NCI-H748 (cell line): Measurements from ENCODE around the gene HBA2.
A peak's percentile ranks its signal among the peaks of the same experiment; 100 is the strongest.
"Not testable (repeated sequence)": the region's sequence is repeated elsewhere in the genome, so short reads cannot be mapped to it uniquely, and the experiment has no call there.

Experiments used
- DNase-seq: peaks from one replicate; lab custom pipeline; 2025; ENCODE audit not compliant: unreplicated experiment; lab: John Stamatoyannopoulos, UW

HBA2 gene

DNA sequence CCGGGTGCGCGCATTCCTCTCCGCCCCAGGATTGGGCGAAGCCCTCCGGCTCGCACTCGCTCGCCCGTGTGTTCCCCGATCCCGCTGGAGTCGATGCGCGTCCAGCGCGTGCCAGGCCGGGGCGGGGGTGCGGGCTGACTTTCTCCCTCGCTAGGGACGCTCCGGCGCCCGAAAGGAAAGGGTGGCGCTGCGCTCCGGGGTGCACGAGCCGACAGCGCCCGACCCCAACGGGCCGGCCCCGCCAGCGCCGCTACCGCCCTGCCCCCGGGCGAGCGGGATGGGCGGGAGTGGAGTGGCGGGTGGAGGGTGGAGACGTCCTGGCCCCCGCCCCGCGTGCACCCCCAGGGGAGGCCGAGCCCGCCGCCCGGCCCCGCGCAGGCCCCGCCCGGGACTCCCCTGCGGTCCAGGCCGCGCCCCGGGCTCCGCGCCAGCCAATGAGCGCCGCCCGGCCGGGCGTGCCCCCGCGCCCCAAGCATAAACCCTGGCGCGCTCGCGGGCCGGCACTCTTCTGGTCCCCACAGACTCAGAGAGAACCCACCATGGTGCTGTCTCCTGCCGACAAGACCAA lies at the start of gene HBA2:
TSS of gene HBA2 (plus strand) at position 503 of the 568 bp plus-strand sequence. CDS start at position 540, 37 bp downstream.
- DNase-seq: not testable (repeated sequence)

DNA sequence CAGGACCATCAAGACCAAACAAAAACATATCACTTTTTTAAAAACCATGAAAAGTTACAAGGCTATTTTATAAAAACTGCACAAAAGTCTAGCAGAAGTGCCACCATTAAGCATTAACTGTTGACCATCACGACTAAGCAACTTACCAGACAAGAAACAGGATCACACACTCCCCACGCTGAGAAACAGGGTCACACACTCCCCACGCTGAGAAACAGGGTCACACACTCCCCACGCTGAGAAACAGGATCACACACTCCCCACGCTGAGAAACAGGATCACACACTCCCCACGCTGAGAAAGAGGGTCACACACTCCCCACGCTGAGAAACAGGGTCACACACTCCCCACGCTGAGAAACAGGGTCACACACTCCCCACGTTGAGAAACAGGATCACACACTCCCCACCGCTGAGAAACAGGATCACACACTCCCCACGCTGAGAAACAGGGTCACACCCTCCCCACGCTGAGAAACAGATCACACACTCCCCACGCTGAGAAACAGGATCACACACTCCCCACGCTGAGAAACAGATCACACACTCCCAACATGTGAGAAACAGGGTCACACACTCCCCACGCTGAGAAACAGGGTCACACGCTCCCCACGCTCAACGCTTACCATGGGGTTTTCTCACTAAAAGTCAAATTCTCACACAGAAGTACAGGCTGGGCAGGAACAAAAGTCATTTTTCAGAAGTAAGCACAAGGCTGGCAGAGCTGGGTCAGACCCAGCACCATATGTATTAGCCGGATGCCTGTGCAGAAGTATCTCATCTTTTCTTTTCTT lies 48.9 kb upstream of the HBA2 start:
- DNase-seq: not testable (repeated sequence)

DNA sequence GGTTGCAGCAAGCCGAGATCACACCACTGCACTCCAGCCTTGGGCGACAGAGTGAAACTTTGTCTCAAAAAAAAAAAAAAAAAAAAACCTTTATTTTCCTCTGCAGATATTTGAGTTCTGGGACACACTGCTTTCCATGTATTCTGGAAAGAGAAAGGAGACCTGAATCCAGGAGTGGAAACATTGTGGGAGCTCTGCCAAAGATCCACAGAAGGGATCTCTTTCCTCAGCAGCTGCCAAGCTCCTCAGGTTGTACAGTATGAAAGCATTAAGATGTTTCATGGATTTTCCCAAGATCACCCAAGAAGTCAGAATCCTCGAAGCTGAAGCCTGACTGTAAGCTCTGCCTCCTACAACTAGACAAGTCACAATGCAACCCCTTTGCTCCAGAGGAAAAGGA lies 47.7 kb upstream of the HBA2 start:
- no peak for DNase-seq

DNA sequence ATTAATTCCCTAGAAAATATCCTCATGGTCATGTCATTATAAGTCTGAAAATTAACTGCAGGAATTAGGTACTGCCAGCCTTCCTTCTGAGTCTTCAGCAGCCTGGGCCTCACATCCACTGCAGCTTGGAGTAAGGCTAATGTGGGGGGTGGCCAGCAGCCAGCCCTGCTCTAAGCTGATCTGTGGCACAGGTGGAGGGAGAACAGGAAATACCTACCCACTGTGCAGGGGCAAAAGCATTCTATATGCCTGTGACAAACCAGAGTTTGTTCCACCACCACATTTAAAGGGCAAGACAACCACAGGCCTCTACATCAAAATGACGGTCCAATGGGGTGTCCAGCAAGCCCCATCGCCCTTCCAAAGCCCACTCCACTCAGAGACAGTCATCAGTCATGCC lies 43.6 kb upstream of the HBA2 start:
- DNase-seq: no peak

DNA sequence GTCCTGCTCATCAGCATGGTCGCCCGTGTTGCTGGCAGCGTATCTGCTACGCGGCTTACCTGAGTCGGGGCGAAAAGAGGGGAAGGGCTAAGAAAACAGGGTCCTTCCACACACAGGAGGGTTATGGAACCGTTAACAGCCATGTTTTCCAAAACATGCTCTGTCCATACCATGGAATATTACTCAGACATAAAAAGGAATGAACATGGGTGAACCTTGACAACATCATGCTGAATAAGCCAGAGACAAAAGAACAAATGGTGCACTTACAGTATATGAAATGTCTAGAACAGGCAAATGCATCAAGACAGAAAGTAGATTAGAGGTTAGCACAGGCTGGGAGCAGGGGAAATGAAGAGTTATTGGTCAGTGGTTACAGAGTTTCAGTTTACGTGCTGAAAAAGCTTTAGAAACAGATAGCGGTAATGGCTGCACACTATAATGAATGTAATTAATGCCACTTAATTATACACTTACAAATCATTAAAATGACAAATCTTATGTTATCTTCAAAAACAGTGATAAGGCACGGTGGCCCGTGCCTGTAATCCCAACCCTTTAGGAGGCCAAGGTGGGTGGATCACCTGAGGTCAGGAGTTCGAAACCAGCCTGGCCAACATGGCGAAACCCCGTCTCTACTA lies 42.0 kb upstream of the HBA2 start:
- no peak for DNase-seq

DNA sequence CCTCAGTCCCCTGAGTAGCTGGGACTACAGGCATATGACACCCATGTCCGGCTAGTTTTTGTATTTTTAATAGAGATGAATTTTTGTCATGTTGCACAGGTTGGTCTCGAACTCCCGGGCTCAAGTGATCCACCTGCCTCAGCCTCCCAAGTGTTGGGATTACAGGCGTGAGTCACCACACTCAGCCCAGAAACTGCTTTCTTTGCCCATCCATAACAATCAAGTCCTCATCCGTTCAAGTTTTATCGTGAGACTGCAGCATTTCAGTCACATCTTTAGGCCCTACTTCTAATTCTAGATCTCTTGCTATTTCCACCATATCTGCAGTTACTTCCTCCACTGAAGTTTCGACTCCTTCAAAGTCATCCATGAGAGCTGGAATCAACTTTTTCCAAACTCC lies 40.6 kb upstream of the HBA2 start:
- no peak for DNase-seq

DNA sequence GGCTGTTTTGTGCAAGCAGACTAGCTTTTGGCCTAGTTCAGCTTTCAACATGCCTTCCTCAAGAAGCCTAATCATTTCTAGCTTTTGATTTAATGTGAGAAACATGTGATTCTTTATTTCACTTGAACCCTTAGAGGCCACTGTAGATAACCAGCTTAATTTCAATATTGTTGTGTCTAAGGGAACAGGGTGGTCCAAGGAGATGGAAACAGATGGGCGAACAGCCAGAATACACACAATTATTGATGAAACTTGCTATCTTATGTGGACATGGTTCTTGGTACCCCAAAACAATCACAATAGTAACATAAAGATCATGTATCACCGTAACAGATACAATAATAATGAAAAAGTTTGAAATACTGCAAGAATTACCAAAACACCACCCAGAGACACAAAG lies 39.0 kb upstream of the HBA2 start:
- DNase-seq: no peak

DNA sequence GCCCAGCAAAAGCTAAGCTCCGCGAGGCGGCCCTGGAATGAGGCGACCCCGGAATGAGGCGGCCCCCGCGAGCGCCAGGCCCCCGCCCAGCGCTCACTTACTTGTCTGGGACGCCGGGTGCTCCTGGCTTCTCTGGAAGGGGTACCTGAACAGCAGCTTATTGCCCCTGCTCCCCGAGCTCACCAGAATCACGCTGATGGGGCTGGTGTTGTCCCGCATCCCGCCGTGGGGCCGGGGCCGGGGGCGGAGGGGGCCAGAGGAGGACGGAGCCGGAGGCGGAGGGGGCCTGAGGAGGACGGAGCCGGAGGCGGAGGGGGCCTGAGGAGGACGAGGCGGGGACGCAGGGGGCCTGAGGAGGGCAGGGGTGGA lies 34.6 kb upstream of the HBA2 start:
- peak; percentile 21 for DNase-seq

DNA sequence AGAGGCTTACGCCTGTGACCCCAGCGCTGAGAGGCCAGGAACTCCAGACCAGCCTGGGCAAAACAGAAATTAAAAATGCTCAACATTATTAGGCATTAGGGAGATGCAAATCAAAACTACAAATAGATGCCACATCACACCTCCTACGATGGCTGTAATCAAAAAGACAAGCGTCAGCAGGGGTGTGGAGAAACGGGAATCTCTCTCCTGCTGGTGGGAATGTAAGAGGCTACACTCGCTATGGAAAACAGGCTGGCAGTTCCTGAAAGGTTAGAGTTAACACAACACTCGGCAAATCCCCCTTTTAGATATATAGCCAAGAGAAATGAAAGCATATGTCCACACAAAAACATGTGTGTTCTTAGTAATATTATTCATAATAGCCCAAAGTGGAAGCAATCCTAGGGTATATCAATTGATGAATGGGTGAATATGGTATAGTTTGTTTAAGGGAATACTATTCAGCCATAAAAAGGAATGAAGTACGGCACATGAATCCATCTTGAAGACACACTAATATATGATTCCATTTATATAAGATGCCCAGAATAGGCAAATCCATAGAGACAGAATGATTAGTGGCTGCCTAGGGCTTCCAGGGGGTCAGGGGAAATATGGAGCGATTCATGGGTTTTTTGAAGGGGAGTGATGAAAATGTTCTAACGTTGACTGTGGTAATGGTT lies 32.4 kb upstream of the HBA2 start:
- DNase-seq: no peak

DNA sequence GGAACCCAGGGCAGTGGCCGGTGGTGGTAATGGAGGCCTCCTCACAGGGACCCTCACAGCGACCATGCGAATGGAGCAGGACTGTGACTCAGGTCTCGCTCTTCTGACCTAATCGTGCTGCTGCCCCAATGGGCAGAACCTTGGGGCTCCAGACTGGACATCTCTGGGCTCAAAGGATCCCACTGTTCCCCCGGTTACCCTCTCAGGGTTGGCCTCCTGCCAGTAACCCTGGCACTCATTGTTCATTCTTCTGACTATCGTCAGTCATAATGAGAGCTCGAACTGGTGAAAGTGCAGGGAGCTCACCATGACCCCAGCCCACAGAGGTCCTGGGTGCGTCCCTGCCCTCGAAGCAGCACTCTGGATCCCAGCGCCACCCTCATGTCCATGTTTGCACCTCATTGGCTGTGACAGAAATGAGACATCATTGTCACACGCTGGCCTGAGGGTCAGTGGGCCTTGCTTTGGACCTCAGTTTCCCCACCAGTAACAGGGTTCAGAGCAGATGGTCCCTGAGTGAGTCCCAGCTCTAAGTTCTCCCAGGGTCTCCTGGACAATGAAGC lies 30.2 kb upstream of the HBA2 start:
- DNase-seq: no peak

DNA sequence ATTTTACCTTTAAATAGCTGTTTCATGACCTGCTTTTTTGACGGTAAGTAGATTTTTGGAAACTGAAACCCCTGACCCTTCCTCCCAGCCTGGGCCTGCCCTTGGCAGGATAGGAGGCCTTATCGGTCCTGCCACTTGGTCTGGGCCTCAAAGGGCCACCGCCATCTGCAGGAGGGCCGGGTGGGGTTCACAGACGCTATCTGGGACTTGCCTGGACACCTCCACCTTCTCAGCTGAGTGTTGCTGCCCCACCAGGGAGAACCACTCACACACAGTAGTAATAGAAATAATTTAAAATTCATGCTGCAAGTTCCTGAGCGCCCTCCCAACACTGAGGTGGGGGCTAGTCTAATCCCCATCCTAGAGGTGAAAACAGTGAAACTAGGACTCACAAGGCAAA lies 29.6 kb upstream of the HBA2 start:
- no peak for DNase-seq

DNA sequence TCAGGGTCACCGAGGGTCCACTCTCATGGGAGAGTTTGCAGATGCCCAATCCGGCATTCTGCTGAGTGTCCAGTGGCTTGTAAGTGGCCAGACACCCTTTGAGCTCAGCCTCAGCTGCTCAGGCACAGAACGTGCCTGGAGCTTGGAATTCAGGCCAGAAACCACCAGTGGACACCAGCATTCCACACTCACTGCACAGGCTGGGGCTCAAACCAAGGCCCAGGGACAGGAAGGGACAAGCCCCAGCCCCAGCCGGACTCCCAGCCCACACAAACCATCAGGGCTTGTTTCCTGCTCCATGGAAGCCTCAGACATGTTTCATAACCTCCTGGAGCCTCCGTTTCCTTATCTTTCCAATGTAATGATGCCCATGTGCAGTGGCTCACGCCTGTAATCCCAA lies 29.2 kb upstream of the HBA2 start:
- DNase-seq: no peak

DNA sequence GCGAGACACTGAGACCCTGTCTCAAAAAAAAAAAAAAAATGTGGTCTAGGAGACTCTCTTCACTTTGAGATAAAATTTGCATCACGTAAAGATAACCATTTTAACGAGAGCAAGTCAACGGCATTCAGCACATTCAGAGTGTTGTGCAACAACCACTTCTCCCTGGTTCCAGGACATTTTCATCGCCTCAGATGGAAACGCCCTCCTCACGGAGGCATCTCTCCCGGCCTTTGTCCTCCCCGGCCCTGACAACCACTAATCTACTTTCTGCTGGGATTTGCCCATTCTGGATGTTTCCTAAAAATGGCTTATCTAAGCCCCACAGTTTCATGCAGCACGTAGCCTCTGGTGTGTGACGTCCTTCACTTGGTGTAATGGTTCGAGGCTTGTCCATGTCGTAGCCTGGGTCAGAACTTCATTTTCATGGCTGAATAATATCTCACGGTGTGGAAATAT lies 27.9 kb upstream of the HBA2 start:
- no peak for DNase-seq

DNA sequence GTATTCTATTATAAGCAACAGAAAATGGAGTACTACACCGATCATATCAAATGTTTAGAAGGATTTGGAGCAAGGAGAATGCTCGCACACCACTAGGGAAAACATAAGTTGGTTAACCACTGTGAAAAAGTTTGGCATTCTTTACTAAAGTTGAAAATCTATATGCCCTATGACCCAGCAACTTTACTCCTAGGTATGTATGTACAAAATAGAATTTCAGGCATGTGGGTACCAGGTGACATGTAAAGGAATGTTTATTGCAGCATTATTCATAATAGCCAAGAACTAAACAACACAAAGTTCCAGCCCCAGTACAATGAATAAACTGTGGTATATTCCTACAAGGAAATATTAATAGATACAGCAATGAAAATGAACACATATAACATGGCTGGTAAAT lies 26.0 kb upstream of the HBA2 start:
- DNase-seq: no peak

DNA sequence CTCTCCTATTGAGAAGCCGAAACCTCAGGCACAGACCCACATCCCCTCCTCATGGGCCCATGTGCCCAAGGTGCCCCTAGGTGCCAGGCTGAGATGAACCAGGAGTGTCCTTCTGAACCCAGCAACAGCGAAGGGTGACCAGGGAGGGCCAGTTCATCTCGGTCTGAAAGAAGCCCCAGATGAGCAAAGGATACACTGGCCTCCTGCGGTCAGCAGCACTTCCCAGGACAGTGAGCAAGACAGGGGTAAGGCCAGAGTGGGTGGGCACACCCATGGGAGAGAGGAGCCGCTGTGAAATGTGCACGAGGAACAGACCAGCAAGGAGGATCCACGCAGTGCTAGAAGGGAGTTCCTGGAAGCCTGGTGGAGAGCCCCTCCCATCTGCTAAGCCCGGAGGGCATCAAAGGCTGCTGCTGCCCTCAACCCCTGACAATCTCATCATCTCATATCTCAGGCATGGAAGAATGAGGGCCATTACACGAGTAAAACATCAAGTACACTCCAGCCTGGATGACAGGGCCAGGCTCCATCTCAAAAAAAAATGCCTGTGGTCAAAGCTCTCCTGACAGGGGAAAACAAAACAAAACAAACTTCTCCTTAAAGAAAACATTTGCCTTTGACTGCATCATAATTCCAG lies 23.5 kb upstream of the HBA2 start:
- DNase-seq: no peak

DNA sequence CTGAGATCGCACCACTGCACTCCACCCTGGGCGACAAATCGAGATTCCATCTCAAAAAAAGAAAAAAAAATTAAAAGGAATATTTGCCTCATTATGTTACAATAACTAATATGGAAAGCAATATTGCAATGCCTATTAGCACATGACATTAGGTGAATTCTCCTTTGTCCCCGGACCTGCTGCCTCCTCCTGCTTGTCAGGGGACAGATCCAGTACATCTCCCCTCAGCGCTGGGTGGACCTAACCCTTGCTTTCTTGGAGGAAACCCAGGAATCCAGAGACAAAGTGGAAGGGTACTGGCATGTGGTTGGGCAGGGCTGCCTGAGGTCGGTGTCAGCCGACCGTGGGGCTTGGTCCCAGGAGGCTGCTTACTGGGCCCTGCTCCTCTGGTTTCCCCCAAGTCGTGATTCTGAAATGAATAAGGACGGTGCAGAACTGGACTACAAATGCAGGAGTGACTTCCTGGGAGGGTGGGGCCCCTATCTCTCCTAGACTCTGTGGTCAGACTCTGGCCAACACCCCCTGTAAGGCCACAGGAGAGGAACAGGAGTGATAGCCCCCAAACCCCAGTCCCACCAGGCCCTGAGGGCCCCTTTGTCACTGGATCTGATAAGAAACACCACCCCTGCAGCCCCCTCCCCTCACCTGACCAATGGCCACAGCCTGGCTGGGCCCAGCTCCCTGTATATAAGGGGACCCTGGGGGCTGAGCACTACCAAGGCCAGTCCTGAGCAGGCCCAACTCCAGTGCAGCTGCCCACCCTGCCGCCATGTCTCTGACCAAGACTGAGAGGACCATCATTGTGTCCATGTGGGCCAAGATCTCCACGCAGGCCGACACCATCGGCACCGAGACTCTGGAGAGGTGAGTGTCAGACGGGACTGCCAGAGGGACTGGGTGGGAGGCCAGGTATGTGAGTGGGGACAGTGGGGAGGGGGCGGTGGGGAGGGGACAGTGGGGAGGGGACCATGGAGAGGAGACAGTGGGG lies 20.2 kb upstream of the HBA2 start, which contains the start of gene HBZ:
TSS of gene HBZ (plus strand) at position 504 of the 988 bp plus-strand sequence. CDS start at position 770, 266 bp downstream.
- DNase-seq: no peak

DNA sequence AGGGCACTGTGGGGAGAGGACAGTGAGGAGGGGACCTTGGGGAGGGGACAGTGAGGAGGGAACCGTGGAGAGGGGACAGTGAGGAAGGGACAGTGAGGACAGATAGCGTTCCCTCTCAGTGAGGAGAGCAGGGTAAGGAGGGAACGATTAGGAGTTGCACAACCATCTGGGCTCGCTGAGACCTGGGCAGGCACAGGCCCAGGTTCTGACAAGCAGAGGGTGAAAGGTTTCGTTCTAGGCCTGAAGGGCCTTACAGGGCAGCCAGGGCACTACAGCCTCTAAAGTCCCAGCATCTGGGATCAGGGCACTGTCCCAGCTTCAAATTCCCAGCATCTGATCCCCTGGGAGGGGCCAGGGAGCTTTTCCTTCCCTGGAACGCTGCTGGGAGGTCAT lies 19.6 kb upstream of the HBA2 start:
- DNase-seq: not testable (repeated sequence)

DNA sequence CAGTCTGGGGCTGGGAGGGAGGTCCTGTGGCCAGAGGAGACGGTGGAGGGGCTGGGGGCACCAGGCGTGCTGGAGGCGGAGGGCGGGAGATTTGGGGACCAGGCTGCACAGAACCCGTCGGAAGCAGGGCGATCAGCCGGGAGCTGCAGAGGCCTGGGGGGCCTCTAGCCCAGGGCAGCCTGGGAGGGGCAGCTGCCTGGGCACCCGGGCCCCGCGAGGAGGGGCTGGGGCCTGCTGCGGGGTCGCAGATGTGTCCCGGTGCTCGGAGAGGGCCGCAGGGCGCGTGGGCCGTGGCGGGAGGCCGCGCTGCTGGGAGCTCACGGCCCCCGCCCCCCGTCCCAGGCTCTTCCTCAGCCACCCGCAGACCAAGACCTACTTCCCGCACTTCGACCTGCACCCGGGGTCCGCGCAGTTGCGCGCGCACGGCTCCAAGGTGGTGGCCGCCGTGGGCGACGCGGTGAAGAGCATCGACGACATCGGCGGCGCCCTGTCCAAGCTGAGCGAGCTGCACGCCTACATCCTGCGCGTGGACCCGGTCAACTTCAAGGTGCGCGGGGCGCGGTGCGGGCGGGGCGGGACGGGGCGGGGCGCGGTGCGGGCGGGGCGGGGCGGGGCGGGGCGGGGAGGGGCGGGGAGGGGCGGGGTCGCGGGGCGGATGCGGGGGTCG lies 19.0 kb upstream of the HBA2 start:
- not testable (repeated sequence) for DNase-seq
